GM12872 (cell line): ENCODE measurements around the gene GALNT6.

Experiments
- TF ChIP-seq, protein P1 (sequence below): IDR thresholded peaks from 3 replicates; pipeline ENCODE4 v1.5.1; 2011; ENCODE audit warnings: low read depth, mild to moderate bottlenecking, low read length, moderate library complexity; ENCODE audit not compliant: insufficient read depth

The GALNT6 gene

DNA sequence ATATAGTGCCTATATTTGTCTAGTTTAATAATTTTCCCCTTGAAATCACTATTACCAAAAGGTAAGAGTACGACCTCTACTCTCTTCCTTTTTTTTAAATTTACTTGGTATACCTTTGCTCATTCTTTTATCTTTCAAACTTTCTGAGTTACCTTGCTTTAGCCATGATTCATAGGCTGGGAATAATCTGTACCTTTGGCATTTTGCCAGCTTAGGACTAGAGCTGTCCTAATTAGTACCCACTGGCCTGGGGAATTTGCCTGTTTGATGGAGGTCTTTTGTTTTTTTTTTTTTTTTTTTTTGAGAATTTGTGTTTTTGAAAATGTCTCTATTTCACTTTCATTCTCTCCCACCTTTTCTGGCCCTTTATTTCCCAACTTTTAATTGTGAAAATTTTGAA lies 24.7 kb upstream of the GALNT6 start:
- TF ChIP-seq, protein P1, sequence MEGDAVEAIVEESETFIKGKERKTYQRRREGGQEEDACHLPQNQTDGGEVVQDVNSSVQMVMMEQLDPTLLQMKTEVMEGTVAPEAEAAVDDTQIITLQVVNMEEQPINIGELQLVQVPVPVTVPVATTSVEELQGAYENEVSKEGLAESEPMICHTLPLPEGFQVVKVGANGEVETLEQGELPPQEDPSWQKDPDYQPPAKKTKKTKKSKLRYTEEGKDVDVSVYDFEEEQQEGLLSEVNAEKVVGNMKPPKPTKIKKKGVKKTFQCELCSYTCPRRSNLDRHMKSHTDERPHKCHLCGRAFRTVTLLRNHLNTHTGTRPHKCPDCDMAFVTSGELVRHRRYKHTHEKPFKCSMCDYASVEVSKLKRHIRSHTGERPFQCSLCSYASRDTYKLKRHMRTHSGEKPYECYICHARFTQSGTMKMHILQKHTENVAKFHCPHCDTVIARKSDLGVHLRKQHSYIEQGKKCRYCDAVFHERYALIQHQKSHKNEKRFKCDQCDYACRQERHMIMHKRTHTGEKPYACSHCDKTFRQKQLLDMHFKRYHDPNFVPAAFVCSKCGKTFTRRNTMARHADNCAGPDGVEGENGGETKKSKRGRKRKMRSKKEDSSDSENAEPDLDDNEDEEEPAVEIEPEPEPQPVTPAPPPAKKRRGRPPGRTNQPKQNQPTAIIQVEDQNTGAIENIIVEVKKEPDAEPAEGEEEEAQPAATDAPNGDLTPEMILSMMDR, result no peak

DNA sequence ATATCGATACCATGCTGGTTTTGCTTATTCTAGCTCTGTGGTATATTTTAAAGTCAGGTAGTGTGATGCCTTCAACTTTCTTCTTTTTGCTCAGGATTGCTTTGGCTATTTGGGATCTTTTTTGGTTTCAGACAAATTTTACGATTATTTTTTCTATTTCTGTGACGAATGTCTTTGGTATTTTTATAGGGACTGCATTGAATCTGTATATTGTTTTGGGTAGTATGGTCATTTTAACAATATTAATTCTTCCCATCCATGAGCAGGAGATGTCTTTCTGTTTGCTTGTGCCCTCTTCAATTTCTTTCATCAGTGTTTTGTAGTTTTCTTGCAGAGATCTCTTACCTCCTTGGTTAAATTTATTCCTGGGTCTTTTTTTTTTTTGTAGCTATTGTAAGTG lies 22.6 kb upstream of the GALNT6 start:
- TF ChIP-seq, protein P1, result no peak

DNA sequence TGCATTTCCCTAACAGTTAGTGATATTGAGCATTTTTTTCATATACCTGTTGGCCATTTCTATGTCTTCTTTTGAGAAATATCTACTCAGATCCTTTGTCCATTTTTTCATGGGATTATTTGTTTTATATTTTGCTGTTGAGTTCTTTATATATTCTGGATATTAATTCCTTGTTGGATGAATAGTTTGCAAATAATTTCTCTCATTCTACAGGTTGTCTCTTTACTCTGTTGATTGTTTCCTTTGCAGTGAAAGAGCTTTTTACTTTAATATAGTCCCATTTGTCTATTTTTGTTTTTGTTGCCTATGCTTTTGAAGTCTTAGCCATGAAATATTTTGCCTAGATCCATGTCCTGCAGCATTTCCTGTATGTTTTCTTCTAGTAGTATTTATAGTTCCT lies 21.9 kb upstream of the GALNT6 start:
- TF ChIP-seq, protein P1, result no peak

DNA sequence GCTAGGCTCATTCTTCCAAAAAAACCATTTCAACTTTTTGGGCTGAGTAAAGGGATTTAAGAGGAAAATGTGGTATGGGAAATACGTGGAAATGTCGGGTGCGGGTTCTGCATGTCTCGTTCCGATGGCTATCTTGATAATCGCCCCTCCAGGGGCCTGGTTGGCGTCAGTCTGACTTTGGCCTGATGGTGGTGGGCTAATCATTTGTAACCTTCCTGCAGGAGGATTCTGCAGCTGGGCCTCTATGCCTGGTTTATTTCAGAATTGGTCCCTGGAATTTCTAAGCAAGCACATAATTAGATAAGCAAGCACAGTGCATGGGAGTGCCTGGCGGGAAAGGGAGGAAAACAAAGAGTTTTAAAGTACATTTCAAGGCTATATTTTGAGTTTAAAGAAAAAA lies 18.6 kb upstream of the GALNT6 start:
- TF ChIP-seq, protein P1, result no peak

DNA sequence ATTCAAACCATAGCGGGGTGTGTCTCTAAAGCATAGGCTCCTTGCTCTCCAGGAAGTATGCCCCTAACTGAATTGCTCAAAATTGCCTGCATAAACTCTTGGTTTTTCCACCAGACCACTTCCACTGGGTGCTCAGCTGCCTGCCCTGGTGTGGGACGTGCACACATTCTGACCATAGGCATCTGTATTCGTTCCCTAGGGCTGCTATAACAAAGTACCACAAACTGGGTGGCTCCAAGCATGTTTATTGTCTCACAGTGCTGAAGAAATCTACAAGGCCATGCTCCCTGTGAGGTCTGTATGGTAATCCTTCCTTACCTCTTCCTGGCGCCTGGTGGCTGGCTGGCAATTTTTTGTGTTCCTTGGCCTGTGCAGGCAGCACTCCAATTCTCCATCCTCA lies 16.4 kb upstream of the GALNT6 start:
- TF ChIP-seq, protein P1, result no peak

DNA sequence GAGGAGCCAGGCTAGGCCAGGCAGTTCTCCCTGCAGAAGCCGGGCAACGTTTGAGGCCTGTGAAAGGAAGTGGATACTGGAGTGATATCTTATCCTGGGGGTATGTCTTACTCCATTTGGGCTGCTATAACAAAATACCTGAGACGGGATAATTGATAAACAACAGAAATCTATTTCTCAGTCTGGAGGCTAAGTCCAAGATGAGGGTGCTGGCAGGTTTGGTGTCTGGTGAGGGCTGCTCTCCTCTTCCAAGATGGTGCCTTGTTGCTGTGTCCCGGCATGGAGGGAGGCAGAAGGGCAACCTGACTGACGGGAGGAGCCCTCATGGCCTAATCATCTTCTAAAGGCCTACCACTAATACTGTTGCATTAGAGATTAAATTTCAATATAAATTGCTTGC lies 15.7 kb upstream of the GALNT6 start:
- TF ChIP-seq, protein P1, result no peak

DNA sequence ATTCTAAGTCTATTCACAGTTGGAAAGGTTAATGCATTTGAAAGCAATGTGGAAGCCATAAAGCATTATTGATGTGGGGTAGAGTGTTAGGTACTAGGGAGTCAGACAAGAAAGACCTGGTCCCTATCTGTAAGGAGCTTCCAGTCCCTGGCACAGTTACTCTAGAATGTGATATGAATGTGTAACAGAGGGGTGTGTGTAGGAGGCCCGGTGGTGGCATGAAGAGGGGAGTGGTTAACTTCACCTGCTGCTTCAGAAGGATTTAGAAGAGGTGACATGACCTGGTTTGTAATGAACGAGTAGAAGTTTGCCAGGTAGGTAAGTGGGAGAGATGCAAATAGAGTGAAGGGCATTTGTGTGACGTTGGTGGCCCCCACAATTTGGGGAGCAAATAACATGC lies 15.1 kb upstream of the GALNT6 start:
- TF ChIP-seq, protein P1, result no peak

DNA sequence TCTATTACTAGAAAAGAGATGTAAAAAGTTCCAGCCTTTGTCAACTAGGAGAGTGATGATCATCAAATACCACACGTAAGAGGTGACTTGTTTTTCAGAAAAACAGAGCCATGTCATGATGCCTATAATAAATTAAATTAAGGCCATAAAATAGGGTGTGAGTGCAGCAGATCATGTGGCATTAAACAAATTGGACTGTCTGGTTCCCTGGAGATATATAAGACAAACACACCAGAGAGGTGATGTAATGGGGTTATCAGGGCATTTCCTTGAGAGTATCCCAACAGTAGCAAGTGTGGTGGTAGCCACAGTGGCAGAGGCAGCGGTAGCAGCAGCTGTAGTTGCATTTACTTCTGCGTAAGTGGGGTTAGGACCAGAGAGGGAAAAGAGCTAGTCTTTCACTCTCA lies 14.6 kb upstream of the GALNT6 start:
- TF ChIP-seq, protein P1, result no peak
